Inferior parietal cortex (tissue), 1 donor: Measurements from ENCODE around the gene FRMD3.
A peak's percentile ranks its signal among the peaks of the same experiment; 100 is the strongest.

Experiments used
- DNase-seq: peaks from one replicate; pipeline ENCODE4 v3.0.0-alpha.2; 2016; ENCODE audit errors: extremely low spot score

The FRMD3 gene

GRCh38 chr9:83433846-83434245, 104.4 kb downstream of the FRMD3 start:
- DNase-seq: no peak

DNA sequence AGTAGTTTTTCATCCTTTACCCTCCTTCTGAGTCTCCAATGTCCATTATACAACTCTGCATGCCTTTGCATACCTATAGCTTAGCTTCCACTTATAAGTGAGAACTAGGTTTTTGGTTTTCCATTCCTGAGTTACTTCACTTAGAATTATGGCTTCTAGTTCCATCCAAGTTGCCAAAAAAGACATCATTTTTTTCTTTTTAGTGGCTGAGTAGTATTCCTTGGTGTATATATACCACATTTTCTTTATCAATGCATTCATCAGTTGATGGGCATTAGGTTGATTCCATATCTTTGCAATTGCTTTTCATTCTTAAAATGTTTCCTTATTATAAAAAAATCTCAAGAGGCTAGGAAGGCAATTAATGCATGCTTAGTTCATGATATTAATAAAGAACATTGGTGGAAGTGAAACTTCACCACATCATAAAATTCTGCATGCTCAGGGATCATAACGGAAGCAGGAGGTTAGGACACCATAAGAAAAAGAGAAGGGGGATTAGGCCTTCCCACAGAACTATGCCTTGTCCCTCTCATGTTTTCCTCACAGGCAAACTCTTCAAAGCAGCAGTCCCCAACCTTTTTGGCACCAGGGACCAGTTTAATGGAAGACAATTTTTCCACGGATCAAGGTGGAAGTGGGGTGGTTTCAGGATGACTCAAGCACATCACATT, 105.2 kb downstream of the FRMD3 start:
- no peak for DNase-seq

- peak; percentile 27 for DNase-seq
These were observed 106.0 kb downstream of the FRMD3 start for GRCh38 chr9:83432104-83432627.

GRCh38 chr9:83431101-83432060, 106.8 kb downstream of the FRMD3 start:
- no peak for DNase-seq

DNA sequence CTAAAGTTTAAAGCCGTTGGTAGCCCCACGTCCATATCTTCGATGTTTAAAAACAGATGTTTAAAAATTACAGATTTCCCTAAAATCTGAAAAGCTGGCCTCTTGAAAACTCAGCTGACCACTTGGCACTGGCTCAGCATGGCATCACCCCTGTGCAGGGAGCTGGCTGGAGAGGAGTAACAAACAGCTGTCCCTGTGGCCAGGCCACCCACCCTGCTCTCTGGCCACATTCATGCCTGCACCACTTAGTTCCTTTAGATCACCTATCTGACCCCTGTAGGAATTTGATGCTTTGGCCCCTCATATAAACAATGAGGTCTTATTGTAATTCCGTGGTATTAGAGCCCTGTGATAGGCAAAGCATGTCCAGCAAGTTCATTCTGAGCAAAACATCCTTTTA, 107.5 kb downstream of the FRMD3 start:
- DNase-seq: no peak

DNA sequence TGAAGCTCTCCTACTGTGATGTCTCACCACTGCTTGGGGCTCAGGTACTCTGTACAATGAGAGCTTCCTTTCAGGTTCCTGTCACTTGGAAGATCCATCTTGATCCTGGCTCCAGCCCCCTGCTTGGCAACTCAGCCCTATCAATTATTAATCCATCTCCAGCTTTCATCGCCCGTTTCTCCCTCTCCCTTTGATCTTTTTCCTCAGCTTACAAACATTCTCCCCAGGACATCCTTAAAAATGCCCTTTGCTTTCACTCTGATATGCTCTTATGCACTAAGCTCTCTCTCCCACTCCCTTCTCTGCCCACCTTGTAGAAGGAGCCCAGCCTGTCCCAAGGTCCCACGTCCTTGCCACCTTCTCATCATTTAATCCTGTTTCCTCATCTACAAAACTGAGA, 109.0 kb downstream of the FRMD3 start:
- no peak for DNase-seq

DNA sequence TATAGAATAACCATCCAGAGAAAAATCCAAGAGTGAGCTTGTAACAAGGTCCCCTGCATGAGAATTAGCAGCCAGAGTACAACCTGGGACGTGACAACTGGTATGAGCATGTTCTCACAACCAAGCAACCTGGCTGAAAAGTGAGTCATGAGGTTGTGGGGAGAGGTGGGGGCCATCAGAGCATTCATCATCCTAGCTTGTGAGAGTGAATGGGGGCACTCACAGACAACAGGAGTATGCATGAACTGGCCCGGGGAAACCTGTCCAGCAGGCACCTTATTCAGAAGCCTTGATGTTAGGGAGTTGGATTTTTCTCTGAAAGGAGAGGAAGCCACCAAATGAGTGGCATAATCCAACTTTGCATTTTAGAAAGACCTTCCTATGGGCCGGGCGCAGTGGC, 113.0 kb downstream of the FRMD3 start:
- DNase-seq: no peak

DNA sequence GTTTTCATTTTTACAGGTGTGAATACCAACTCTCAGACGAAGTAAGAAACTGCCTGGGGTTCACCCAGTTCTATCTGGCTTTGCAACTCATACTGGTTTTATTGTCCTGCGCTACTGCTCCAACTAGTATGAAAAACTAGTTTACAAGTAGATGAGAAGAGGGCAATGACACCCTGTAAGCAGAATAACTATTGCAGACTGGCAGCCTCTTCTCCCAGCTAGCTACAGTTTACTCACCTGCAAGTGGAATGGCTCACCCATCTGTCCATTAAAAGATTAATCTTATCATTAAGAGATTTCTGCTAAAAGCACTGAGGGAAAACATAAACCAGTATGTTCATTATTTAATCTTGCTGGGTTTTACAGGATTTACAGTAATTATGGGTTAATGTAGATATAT, 113.4 kb downstream of the FRMD3 start:
- DNase-seq: no peak

GRCh38 chr9:83423815-83424707, 114.1 kb downstream of the FRMD3 start:
- no peak for DNase-seq

DNA sequence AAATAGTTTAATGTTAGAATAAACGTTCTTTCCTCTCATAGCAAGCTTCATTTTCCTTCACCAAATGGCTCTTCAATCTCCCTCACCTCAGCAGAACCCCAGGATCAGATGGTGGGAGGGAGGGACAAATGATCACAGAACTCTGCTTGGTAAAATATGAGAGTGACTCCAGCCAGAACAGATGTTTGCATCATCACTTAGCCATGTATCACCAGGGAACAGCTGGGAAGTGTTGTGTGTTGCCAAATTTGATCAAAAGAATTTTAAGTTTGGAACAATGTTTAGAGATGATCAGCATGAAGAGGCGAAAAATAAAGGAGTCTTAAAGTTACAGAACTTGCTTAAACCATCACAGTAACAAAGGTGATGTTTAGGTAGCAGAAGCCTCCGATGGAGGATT, 115.7 kb downstream of the FRMD3 start:
- DNase-seq: no peak

GRCh38 chr9:83420486-83420885, 117.7 kb downstream of the FRMD3 start:
- no peak for DNase-seq

GRCh38 chr9:83419961-83420360, 118.2 kb downstream of the FRMD3 start:
- DNase-seq: peak; percentile 49

DNA sequence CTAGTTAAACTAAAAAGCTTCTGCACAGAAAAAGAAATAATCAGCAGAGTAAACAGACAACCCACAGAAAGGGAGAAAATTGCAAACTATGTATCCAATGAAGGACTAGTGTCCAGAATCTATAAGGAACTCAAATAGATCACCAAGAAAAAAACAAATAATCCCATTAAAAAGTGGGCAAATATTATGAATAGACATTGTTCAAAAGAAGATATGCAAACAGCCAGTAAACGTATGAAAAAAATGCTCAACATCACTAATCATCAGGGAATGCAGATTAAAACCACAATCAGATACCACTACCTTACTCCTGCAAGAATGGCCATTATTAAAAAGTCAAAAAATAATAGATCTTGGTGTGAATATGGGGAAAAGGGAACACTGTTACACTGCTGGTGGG, 119.9 kb downstream of the FRMD3 start:
- DNase-seq: no peak

DNA sequence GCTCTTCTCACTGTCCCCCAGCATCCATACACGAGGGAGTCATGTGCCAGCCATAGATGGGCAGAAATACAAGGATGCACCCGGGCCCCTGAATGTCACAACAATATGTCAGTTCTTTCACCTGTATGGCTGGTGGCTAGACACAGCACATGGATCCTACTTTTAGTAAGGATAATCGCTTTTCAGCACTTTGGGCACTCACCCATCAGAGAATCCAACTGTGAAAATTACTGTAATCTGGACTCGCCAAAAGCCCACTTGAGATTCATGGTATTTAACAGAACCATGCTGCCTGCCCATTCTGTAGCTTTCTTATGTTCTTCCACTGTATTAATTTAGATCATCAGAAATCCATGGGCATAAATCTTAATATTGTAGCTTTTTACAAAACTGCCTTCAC, 124.8 kb downstream of the FRMD3 start:
- no peak for DNase-seq

GRCh38 chr9:83410701-83411100, 127.5 kb downstream of the FRMD3 start:
- no peak for DNase-seq

DNA sequence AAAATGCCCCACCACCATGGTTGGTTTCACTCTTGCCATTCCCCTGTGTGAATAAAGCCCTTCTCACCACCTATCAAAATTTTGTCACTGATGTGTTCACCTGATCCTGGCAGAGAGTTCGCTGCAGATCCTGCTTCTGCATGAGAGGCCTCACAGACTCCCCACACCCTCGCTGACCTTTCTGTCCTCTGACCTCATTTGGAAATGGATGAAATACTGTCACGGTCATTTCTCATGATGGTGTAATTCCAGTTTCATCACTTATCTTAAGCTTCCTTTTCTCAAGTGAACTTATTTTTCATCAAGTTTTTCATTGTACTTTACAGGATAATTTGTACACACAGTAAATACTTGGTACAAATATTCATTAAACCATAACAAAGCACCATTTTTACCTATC, 131.3 kb downstream of the FRMD3 start:
- DNase-seq: no peak

GRCh38 chr9:83405759-83406158, 132.4 kb downstream of the FRMD3 start:
- no peak for DNase-seq

DNA sequence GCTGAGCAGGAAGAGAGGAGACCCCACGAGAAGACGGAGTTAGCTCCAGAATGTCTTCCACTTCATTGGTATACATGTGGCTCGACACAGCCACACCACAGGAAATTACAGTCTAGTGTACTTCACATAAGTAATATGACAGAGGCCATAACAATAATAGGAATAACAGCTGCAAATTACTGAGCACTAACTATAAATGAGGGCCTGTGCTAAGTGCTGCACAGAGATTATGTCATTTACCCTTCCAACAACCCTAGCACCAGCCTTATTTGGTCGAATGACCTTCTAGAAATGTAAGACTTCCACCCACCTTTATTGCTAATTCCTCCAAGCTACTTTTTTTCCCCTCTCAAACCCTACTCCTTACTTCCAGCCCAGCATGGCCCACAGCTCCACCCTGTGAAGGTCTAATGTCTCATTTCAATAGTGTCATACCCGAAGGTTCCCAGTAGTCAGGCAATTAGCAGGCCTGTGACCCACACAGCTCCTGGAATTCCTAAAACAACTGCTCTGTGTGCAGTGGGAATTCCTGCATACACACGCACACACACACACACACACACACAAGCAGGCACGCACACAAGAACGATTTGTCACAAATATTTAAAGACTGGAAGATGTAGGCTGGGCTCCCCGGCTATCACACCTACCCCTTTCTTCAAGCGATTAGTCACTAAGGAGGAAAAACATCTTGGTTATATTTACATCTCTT, 134.5 kb downstream of the FRMD3 start:
- DNase-seq: no peak

- no peak for DNase-seq
These were observed 136.8 kb downstream of the FRMD3 start for GRCh38 chr9:83401328-83401900.

- DNase-seq: no peak
These were observed 141.4 kb downstream of the FRMD3 start for GRCh38 chr9:83396813-83397212.

DNA sequence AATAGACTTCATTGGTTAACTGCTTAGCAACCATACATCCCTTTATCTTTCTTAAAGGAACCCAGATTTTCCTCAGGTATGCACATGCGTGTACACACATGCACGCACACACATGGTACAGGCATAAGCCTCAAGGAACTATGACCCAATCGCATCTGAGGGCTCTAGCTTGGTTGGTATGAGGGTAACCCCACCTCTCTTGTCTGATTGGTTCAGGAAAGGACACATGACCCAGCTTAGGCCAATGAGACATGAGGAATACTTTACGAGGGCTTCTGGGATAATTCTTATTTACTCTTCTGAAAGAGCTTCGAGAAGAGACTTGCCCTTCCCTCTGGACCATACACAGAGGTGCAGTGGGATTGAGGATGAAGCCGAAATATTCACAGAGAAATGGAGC, 141.9 kb downstream of the FRMD3 start:
- no peak for DNase-seq
